Measurements from ENCODE around the gene SP3. TPM values are rescaled to one million over a fixed set of nuclear protein-coding genes. Genes with fewer than 3 reads are reported as not detected.

SP3 gene
- polyA plus RNA-seq, result 10 to 100 TPM; 11.4 to 26.9 (median 24.4) TPM

DNA sequence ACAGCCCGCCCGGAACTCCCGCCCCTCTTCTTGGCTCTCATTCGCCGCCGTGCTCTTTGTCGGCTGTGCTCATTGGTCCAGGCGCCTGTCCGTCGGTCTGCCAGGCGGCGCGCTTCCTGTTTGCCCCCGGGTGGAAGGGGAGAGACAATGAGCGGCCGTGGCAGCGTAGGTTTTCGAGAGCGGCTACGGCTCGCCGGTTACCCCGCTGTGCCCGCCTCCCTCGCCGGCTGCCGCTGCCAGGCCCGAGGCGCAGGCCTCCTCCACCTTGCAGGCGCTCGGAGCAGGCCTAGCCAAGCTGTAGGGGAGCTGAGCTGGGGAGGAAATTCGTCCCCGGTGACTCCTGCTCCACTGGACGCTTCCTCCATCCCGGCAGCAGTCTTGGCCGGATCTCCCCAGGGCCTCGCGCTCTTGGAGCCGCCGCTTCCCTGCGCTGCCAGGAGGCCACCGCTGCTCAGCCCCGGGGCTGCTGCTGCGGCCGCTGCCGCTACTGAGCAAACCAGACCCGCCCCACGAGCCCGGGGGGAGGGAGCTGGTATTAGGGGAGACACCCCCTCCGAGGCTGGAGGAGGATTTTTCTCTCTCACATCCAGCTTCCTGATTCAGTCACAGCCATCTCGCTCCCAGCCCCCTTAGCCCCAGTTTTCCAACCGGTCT lies at the start of gene SP3:
SP3 (minus strand) TSS at position 2 of the 654 bp plus-strand sequence. CDS start 202 bp downstream, outside the sequence.
- peak within 1 kb of the TSS; percentile 61 for H3K27ac ChIP-seq (ENCODE audit: low read depth, low read length)
- 0 to 1% (median 1%) methylated on average over 42 to 52 of the region's 52 CpGs for WGBS, 3 donors

DNA sequence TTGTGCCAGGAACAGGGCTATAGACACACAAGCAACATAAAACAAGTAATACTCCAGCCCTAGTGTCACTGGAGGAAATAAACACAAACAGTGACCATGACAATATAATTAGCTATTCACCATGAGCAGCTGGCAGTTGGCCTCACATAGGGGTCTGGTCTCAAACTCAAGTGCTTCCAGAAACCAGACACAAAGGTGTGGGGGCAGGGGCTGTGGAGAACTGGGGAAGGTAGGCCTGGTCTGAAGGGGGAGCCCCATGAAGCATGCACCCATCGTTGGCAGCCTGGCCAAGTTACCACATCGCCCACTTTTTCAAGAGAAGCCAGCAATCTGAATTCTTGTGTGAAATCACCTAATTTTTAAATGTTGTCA lies 49.5 kb upstream of the SP3 start:
- 68 to 81% (median 76%) methylated on average over 2 of the region's 2 CpGs for WGBS, 3 donors
- no peak overlapping the region for H3K27ac ChIP-seq (ENCODE audit: low read depth, low read length)

DNA sequence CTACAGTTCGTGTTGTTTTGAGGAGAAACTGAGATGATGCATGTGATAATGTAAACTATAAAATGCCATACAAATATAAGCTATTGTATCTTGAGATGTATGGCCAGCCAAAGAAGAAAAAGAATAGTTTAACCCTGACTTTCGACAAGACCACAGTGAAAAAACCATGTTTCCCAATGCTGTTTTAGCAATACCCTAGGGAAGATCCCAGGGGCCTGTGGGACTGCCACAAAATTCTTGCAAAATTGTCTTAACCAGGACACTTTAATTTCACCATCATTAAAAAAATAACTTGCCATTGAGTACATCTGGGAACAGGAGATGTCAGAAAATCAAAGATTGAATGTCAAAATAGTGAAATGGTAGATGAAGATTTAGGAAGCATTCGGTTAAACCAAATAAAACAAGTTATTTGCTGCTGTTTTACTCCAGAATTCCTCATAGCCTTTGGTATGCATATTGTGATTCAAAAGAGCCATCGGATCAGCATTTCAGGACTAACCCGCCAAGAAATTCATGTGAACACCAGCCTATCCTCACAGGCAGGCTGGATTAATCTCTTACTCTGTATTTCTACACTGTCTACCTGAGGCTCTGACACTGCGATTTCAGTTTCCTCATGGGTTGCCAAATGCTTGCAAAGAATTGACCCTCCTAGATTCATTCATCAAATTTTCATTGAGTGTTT lies 49.0 kb upstream of the SP3 start:
- 43 to 83% (median 55%) methylated on average over 6 of the region's 6 CpGs for WGBS, 3 donors
- no peak overlapping the region for H3K27ac ChIP-seq (ENCODE audit: low read depth, low read length)

DNA sequence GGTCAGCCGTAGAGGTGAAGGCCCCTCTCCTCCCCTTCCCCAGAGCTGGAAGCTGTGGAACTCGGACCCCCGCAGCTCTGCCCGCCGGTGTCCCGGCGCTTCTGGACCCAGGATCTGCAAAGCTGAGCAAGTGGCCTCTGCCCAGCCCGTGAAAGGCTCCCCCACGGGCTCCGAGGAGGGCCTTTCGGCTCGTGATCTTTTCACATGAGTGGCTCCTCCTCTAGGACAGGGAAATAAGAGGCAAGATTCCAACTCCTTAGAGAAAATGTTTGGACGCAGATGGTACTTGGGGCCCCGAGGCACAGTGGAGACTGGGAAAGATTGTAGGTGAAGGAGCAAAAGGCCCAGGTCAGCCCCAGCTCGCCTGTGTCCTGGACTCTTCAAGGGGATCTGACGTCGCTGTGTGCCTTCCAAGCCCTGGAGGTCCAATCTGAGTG lies 48.2 kb upstream of the SP3 start:
- H3K27ac ChIP-seq (ENCODE audit: low read depth, low read length), result peak overlapping the region; percentile 77
- 48 to 70% (median 50%) methylated on average over 17 of the region's 17 CpGs for WGBS, 3 donors

DNA sequence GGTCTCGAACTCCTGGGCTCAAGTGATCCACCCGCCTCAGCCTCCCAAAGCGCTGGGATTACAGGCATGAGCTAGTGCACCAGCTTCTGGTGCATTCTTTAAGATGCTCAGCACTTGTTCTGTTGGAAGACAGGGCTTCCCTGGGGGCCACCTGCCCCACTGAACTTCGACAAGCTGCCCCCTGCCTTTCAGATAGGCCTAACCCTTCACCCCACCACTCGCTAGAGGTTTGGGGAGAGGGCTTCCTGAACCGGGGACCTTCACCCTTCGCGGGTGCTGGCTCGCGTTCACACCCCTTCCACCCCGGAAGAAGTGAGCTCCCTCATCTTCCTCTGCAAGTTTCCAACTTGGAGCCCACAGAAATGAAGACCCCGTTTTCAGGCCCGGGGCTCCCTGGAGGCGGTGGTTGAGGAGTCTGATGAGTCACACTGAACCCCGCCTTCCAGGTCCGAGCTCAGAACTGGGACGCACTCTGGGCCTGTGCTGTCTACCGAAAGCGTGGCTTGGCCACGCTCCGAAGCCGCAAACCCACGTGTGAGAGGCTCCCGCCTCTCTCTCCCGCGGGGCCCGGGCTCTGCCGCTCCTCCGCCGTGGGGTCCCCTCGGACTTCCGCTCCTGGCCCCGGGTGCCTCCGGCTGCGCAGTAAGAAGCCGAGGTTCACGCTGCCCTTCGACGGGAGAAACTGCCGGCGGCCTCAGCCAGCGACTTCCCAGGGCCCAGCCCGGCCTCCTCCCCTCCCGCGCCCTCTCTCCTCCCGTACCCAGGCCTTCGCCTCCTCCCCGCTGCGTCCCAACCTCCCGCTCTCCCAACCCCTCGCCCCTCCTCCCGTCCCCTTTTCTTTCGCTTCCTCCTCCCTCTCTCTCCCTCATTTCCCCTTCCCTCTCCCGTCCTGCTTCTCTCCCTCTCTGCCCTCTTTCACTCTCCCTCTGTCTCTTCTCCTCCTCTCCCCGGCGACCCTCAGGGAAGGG lies 47.5 kb upstream of the SP3 start:
- H3K27ac ChIP-seq (ENCODE audit: low read depth, low read length), result peak overlapping the region; percentile 77
- 14 to 58% (median 15%) methylated on average over 53 to 56 of the region's 56 CpGs for WGBS, 3 donors

DNA sequence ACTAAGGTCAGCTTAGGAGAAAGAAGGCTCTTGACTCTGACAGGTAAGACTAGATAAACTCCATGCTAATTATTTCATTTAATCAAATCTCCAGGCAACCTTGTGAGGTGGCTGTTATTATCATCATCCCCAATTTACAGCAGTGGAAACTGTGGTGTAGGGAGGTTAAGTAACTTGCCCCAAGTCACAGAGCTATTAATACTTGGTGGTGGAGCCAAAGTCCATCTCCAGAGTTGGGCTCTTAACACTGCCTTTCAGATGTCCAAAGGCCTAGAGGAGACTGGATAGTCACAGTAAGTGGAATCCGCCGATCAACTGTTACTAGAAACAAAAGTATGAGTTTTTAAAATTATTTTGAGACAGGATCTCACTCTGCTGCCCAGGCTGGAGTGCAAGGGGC lies 46.6 kb upstream of the SP3 start:
- WGBS, 3 donors, result 98 to 100% (median 98%) methylated on average over 2 of the region's 2 CpGs
- H3K27ac ChIP-seq (ENCODE audit: low read depth, low read length), result no peak overlapping the region

DNA sequence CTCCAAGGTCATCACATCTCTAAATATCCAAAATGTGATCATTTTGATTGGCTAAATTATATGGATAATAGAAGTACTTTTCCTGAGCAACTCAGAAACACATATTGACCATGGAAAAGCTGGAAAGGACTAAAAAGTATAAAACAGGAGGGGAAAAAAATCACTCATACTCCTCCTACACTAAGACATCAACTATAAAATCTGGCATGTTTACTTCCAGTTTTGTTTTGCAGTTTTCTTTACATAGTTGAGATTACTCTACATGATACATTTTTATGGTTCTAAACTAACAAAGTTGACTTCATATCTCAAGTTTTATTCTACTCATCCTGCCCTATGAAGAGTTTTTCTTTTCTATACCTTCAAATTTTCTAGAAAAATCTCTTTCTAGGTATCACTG lies 46.0 kb upstream of the SP3 start:
- no peak overlapping the region for H3K27ac ChIP-seq (ENCODE audit: low read depth, low read length)

DNA sequence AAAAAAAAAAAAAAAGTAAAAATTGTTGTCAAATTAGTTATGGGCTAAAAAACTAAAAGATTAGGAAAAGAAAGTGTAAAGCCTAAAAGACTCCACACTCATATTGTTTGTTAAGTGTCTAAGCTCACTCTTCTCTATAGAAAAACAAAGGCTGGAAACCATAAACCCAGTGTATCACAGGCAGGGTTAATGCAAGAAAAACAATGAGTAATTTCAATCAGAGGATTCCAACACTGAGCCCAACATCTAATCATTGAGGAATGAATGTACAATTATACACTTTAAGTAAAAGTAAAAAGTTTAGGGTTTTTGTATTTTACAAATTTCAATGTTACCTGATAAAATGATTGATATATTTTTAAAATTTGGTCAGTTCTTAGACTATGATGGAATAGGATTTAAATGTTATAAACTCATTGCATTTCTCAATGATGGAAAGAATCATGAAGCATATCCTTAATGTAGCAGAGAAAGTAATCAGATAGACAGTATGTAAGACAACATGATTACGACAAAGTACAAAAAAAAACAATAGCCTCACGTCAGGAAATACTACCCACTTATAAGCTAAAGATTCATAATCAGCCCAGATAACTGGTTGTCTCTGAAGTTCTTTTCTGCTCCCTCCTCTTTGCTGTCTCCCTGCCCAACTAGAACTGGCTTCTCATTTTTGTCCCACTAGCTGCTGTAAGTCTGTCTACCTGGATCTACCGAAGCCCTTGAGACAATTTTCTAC lies 44.5 kb upstream of the SP3 start:
- H3K27ac ChIP-seq (ENCODE audit: low read depth, low read length), result no peak overlapping the region
- WGBS, 3 donors, result 71 to 89% (median 79%) methylated on average over 3 of the region's 3 CpGs

DNA sequence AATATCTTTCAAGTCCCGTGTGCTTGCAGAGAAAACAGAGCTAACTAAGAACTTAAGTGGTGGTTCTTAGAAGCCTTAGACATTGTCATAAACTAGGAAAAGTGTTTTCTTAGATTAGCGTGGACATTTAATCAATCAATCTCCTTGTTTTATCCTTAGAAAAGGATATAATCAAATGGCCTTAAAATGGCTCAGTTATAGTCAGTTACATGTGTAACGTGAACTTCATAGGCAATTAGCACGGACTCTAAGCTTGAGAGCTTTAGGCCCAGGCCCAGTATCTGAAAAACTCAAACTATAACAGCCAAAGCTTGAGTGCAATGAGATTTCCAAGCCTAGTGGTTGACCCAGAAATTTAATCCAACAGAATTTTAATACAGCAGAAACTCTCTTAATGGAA lies 43.5 kb upstream of the SP3 start:
- H3K27ac ChIP-seq (ENCODE audit: low read depth, low read length), result no peak overlapping the region
- WGBS, 3 donors, result 92 to 96% (median 95%) methylated on average over 4 of the region's 4 CpGs

DNA sequence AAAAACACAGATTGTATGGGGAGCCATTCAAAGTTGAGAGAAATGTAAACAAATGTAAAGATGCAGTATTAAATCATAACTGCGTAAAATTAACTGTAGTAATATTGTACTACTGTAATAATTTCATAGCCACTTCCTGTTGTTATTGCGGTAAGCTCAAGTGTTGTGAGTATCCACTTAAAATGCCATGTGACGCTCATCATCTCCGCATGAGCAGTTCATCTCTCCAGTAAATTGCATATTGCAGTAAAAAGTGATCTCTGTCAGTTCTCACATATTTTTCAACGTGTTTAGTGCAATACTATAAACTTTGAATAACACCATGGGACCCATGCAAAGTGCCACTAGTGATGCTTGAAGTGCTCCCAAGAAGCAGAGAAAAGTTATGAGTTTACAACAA lies 41.8 kb upstream of the SP3 start:
- H3K27ac ChIP-seq (ENCODE audit: low read depth, low read length), result no peak overlapping the region

DNA sequence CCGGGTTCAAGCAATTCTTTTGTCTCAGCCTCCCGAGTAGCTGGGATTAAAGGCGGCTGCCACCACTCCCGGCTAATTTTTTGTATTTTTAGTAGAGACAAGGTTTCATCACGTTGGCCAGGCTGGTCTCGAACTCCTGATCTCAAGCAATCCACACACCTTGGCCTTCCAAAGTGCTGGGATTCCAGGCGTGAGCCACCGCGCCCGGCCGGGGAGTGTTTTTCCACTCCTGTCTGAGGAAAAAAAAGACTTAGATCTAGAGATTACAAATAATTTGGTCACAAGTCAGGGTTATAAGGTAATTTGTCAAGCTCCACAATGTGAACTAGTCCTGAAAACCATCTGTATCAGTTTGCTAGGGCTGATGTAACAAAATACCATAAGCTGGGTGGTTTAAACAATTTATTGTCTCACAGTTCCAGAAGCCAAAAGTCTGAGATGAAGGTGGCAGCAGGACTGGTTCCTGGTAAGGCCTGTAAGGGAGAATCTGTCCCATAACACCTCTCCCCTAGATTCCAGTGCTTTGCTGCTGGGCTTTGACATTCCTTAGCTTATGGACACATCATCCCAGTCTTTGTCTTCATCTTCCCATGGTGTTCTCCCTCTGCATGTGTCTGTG lies 40.7 kb upstream of the SP3 start:
- 94% methylated on average over 11 of the region's 11 CpGs for WGBS, 3 donors
- H3K27ac ChIP-seq (ENCODE audit: low read depth, low read length), result no peak overlapping the region

More for the DNA sequence above, 41.8 kb upstream of the SP3 start:
- 64 to 89% (median 68%) methylated on average over 5 of the region's 5 CpGs for WGBS, 3 donors

DNA sequence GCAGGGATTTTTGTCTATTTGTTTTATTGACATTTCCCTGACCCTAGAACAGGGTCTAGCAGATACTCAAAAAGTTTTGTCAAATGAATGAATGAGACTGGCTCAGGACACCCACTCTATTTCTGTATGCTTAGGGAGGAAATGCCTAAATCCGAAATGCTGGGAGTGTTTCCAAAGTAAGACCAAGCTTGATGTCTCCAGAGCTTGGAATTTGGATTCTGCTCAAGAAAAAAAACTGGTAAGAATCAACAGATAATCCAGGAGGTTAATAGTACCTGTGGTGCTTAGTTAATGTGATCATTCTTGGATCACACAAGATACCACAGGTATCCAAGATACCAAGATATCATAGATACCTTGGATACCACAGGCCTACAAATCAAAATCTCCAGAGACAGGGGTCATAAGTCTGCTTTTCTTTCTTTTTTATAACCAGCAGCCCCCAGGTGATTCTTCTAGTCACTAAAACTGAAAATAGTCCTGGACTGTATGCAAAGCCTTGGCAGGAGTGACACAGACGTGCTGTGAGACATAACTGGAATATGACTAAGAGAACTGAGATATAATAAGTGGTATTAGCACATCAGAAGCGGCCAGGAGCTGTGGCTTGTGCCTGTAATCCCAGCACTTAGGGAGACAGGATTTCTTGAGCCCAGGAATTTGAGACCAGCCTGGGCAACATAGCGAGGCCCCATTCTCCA lies 39.9 kb upstream of the SP3 start:
- no peak overlapping the region for H3K27ac ChIP-seq (ENCODE audit: low read depth, low read length)
- WGBS, 3 donors, result 55 to 61% (median 60%) methylated on average over 4 of the region's 4 CpGs

DNA sequence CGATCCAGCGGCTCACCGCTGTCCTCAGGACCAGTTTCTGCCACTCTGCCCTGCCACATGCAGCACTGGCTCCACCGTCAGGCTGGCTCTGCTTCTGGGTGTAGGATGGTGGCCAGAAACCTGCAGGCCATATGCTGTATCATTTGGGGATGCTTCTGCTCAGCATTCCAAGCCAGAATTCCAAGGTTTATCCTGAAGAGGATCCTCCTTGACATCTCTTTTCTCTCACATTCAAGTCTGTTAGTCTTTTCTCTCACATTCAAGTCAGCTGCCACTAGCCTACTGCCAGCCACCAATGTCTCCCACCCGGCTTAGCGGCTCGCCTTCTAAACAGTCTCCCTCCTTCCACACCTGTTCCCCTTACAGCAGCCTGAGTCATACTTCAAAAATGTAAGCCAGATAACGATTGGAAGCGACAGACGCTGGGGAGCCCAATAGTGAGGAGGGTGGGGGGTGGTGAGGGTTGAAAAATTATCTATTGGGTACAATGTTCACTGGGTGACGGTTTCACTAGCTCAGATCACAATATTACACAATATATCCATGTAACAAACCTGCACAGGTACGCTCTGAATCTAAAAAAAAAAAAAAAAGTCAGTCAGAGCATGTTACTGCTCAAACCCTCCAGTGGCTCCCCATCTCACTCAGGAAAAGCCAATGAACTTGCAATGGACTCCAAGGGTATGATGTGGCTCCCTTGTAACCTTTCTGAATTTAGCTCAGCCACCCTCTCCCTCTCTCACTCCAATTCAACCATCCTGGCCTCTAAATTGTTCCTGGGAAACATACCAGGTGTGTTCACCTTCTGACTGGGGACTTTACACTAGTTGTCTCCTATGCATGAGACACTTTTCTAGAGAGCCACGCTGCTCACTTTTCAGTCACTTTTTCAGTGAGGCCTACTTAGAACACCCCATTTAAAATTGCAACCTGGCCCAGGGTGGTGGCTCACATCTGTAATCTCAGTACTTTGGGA lies 38.8 kb upstream of the SP3 start:
- 40 to 91% (median 87%) methylated on average over 13 of the region's 13 CpGs for WGBS, 3 donors
- no peak overlapping the region for H3K27ac ChIP-seq (ENCODE audit: low read depth, low read length)

DNA sequence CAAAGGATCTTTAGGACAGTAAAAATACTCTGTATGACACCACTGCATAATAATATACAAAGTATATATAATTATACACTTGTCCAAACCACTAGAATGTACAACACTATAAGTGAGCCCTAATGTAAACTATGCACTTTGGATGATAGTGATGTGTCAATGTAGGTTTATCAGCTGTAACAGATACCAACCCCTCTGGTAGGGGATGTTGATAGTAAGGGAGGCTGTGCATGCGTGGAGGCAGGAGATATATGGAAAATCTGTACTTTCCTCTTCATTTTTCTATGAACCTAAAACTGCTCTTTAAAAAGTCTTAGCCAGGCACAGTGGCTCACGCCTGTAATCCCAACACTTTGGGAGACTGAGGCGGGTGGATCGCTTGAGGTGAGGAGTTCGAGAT lies 37.5 kb upstream of the SP3 start:
- 95 to 96% (median 96%) methylated on average over 5 of the region's 5 CpGs for WGBS, 3 donors
- H3K27ac ChIP-seq (ENCODE audit: low read depth, low read length), result no peak overlapping the region

DNA sequence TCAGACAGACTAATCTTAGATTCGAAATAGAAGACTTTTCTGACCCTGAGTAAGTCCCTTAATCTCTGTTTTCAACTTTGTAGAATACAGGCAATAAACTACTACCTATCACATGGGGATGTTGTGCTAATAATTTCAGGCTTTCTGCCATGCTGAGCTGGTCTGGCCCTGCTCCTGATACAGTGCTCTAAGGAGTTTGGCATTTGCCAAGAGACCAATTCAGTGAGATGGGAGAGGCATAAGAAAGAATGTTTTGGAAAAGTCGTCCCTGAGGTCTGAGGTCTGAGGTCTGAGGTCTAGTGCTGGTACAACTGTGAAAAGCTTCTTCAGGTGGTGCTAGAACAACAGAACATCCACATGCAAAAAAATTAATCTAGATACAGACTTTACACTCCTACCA lies 35.9 kb upstream of the SP3 start:
- no peak overlapping the region for H3K27ac ChIP-seq (ENCODE audit: low read depth, low read length)
- WGBS, 3 donors, result 38 to 58% (median 53%) methylated on average over 2 of the region's 2 CpGs

DNA sequence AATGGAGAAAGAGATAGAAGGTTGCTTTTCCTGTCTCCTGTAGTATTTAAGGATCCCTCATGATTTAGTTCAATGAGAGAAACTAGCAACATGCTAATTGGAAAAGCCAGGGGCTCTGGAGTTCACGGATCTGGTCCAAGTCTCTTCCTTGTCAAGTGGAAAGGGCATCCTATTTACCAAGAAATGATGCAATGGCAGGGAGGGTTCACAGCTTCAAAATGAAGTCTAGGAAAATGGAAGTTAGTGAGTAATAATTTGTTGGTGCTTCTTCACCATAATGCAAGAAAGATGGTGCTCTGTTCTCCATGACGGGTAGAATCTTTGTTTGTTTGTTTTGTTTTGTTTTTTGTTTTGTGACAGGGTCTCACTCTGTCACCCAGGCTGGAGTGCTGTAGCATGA lies 34.6 kb upstream of the SP3 start:
- 82 to 88% (median 85%) methylated on average over 2 of the region's 2 CpGs for WGBS, 3 donors
- no peak overlapping the region for H3K27ac ChIP-seq (ENCODE audit: low read depth, low read length)

All from adipose tissue (tissue), 3 donors.